ENCODE results near the gene TIRAP. TPM values are rescaled to one million over a fixed set of nuclear protein-coding genes. Genes with fewer than 3 reads are reported as not detected.

The TIRAP gene
- total and polyA plus RNA-seq, 9 of the 15 experiments (the other 6 are each of a cell fraction or from before 2014, with no cell fraction given), result 0.60 to 8.7 (median 3.7) TPM

DNA sequence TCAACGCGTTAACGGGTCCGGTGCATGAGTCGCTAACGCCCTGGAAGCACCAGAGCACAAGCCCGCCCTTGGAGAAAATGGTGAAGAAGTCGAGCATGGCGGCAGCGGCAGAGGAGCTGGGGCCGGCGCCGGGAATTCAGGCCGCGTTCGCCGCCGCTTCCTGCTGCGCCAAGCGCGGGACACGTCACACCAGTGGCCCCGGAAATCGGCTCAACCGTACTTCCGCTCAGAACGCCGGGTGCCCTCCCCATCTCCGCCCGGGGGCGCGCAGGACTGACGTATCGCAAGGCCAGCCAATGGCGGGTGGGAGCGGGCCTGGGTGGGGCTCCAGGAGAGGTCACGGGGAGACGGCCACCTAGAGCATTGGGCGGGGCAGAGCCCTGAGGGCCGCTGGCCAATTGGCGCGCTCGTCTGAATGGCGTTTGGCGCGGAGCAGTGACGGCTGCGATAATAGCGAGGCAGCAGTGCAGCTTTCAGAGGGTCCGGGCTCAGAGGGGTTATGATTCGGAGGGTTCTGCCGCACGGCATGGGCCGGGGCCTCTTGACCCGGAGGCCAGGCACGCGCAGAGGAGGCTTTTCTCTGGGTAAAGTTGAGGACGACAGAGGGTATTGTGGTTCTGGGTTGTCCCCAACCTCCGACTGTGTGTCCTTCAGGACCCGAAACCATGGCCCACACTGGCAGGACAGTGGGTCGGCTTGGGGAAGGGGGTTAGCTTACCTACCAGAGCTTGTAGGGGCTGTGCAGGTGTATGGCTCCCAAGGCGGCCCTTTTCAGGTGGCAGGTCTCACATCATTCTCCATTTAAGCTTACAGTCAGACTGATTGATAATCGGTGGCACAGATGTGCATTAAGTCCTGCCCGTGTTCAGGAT lies 13.9 kb upstream of the TIRAP start, which contains the start of the genes FOXRED1 and SRPRA (continued):
- TF ChIP-seq ETV1 (tag; conservative IDR thresholded peaks at IDR 0.05; ENCODE audit: low read depth) (peak; percentile 91), EP300 (IDR thresholded peaks at IDR 0.05; ENCODE audit: low read length) (no peak; the same call in 1 of the 2 replicates), ZNF311 (CRISPR knock-in tag; IDR thresholded peaks at IDR 0.05) (no peak), NR3C1 (CRISPR knock-in tag; IDR thresholded peaks at IDR 0.05) (no peak), EGR1 (conservative IDR thresholded peaks at IDR 0.05) (no peak), ERF (CRISPR knock-in tag; IDR thresholded peaks at IDR 0.05) (0 out of 2 replicates have a peak, but pooled peaks have one; percentile 19), CBX2 (IDR thresholded peaks at IDR 0.05; ENCODE audit: insufficient read depth, low read length, poor library complexity, severe bottlenecking) (no peak), ZC3H8 (IDR thresholded peaks at IDR 0.05) (no peak), DIDO1 (tag; IDR thresholded peaks at IDR 0.05; ENCODE audit: low read depth) (no peak; the same call in none of the 2 replicates), CC2D1A (IDR thresholded peaks at IDR 0.05) (0 out of 2 replicates have a peak, but pooled peaks have one; percentile 15), HDAC2 (IDR thresholded peaks at IDR 0.05) (no peak; the same call in none of the 2 replicates), RFX1 (IDR thresholded peaks at IDR 0.05) (no peak), SLC30A9 (CRISPR knock-in tag; IDR thresholded peaks at IDR 0.05) (no peak), ZNF253 (CRISPR knock-in tag; conservative IDR thresholded peaks at IDR 0.05) (no peak), HMG20A (CRISPR knock-in tag; conservative IDR thresholded peaks at IDR 0.05) (no peak), ZNF232 (CRISPR knock-in tag; IDR thresholded peaks at IDR 0.05) (no peak), SMARCE1 (IDR thresholded peaks at IDR 0.05) (no peak)
- TF ChIP-seq, protein P1, sequence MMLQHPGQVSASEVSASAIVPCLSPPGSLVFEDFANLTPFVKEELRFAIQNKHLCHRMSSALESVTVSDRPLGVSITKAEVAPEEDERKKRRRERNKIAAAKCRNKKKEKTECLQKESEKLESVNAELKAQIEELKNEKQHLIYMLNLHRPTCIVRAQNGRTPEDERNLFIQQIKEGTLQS (IDR thresholded peaks at IDR 0.05), result no peak
- TF ChIP-seq, protein P1 (CRISPR knock-in tag; conservative IDR thresholded peaks at IDR 0.05), result no peak
- TF ChIP-seq, protein P2, sequence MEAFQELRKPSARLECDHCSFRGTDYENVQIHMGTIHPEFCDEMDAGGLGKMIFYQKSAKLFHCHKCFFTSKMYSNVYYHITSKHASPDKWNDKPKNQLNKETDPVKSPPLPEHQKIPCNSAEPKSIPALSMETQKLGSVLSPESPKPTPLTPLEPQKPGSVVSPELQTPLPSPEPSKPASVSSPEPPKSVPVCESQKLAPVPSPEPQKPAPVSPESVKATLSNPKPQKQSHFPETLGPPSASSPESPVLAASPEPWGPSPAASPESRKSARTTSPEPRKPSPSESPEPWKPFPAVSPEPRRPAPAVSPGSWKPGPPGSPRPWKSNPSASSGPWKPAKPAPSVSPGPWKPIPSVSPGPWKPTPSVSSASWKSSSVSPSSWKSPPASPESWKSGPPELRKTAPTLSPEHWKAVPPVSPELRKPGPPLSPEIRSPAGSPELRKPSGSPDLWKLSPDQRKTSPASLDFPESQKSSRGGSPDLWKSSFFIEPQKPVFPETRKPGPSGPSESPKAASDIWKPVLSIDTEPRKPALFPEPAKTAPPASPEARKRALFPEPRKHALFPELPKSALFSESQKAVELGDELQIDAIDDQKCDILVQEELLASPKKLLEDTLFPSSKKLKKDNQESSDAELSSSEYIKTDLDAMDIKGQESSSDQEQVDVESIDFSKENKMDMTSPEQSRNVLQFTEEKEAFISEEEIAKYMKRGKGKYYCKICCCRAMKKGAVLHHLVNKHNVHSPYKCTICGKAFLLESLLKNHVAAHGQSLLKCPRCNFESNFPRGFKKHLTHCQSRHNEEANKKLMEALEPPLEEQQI (IDR thresholded peaks at IDR 0.05), result no peak

Measured in K562 (cell line).